HG03342 (cell line): ENCODE results near the gene ALDH18A1.

Experiments
- ATAC-seq: cut with Tn5 transposase; IDR thresholded peaks from one replicate; pipeline ENCODE4 v1.9.1; 2021; ENCODE audit warnings: mild to moderate bottlenecking, moderate library complexity; ENCODE audit not compliant: unreplicated experiment

Gene ALDH18A1

GRCh38 chr10:95588025-95588424, 68.5 kb downstream of the ALDH18A1 start:
- no peak for ATAC-seq

GRCh38 chr10:95579835-95580535, 76.5 kb downstream of the ALDH18A1 start:
- ATAC-seq = no peak

DNA sequence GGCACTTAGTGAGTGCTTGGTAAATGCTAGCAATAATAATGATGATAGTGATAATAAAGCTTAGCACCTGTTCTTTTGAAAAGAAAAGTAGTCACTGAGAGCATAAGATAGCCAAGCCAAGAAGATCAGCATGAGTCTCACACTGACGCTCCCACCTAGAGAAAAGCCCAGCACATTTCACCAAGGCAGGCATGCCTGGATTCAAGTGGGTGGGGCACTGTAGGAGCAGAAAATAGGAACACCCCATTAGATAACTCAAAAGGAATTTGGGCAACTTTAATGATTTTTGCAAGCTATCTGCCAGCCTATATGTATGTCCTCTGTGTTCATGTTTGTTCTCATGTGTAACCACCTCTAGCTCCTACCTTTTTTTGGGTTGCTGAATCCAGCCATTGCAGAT, 77.2 kb downstream of the ALDH18A1 start:
- no peak for ATAC-seq

DNA sequence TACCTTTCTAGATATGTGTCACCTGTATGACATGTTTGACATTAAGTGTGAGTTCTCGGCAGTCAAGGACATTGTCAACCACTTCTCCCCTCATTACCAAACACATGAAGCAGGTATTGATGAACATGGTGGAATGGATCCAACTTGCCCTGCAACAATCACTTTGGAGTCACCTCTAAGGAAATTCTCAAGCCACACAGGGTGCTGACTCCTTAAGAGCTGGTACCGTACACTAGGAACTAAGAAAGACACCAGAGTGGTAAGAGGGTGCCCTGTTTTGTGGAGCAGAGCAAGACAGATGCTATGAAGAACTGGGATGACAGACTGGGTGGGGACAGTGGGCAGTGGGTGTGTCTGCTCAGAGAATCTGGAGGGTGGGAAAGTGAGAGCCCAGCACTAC, 77.9 kb downstream of the ALDH18A1 start:
- no peak for ATAC-seq

DNA sequence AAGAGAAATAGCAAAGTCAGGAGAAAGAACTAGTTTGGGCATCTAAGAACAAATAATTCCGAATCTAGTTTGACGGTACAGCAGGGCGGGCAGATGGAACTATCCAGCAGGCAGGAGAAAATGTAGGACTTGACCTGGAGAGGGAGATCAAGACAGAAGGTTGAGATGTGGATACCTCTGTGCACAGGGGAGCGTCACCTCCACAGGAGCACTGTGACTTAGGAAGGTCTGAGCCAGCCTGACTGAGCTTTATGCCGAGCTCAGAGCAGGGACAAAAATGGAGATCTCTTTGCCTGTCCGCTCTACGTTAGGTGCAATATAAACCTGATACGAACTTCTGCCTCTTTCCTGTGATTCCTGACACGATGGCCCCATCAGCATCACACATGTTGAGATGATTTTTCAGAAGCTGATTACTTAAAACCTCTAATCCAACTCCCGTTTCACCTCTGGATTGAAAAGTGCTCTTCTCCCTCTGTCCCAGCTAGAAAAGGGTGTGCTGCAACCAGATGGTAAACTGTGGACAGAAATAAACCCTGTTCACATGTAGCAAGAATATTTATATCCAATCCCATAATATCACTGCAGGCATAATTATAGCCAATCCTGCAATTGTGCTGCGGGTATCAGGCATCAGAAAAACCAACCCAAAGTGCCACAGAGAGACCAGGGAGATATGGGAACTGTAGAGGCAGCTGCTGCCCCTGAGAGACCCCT, 81.7 kb downstream of the ALDH18A1 start:
- no peak for ATAC-seq

- ATAC-seq = no peak
Observed at GRCh38 chr10:95573964-95574604, 82.4 kb downstream of the ALDH18A1 start.

GRCh38 chr10:95573527-95573926, 83.0 kb downstream of the ALDH18A1 start:
- no peak for ATAC-seq

DNA sequence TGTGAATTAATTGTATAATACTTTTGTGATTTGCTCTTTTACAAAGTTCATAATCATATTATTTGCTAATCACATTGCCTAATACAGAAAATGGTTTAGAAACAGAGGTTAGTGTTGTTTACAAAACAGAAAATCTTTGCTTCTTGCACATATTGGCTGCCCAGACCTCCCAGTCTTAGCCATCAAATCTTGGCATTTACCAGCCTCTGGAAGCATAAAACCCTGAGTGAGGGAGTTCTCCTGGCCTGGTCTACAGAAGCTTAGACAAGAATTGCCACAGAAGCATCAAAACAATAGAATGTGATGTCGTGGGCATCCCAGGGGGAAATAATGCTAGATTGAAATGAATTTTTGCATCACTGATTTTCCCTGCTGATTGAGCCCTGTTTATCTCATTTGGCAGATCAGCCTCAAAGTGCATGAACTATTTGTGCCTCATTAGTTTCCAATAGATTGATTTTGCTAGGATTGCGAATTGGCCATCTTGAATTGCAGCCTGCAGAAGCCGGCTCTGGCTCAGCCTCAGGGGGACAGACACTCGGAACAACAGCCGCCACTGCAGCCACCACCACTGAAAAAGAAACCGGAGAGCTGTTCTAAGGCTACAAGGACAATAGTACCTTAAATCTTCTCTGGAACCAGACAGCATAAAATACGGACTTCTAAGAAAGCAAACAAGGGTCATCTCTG, 84.2 kb downstream of the ALDH18A1 start:
- ATAC-seq = no peak

GRCh38 chr10:95571390-95571789, 85.1 kb downstream of the ALDH18A1 start:
- no peak for ATAC-seq

DNA sequence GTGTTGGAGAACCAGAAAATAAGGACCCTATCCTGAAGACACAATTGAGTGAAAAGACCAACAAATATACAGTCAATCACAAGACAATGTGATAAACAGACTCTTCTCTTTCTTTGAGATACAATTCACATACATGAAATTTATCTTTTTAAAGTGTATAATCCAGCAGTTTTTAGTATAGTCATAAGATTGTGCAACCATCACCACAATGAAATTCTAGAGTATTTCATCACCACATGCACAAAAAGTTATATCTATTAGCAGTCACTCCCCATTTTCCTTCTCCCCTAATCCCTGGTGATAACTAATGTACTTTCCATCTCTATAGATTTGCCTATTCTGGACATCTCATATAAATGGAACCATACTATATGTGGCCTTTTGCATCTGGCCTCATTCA, 87.1 kb downstream of the ALDH18A1 start:
- ATAC-seq = no peak

DNA sequence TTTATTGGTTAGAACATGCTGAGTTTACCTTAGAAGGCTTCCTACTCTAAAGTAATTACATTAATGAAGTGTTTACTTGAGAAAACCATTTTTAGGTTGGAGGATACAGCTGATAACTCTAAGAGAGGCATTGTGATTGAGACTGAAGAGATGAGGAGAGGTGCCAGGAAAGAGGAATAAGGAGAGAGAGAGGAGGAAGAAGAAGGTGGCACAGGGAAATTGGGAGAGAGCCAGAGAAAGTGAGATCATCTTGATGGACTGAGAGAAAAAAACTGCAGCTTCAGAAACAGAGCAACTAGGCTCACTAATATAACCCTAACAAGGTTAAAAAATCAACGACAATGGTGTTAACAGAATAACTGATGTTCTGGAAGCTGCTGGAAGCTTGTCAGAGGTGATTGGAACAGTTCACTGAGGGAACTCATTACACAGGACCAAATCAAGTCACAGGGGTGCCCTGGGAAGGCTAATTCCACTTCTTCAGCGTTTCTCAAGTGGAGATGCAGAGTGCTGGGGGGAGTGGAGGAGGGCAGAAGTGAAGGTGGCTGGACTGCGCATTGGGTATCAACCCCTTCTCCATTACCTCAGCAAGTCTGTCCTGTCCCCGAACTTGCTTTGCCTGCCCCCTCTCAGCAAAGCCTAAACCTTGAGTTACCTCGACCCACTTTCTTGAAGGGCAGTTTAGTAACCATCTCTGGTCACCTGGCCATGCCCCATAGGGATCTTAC, 88.4 kb downstream of the ALDH18A1 start:
- no peak for ATAC-seq

- no peak for ATAC-seq
Observed at GRCh38 chr10:95566136-95566535, 90.4 kb downstream of the ALDH18A1 start.

- ATAC-seq = no peak
Observed at GRCh38 chr10:95565336-95565735, 91.2 kb downstream of the ALDH18A1 start.

DNA sequence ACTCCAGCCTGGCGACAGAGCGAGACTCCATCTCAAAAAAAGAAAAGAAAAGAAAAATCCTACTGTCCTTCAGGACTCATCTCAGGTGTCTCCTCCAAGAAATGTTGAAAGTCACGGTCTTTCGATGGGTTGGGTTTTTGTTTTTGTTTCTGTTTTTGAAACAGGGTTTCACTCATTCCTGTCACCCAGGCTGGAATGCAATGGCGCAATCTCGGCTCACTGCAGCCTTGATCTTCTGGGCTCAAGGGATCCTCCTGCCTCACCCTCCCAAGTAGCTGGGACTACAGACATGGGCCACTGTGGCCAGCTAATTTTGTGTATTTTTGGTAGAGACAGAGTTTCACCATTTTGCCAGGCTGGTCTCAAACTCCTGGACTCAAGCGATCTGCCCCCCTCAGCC, 92.2 kb downstream of the ALDH18A1 start:
- no peak for ATAC-seq

DNA sequence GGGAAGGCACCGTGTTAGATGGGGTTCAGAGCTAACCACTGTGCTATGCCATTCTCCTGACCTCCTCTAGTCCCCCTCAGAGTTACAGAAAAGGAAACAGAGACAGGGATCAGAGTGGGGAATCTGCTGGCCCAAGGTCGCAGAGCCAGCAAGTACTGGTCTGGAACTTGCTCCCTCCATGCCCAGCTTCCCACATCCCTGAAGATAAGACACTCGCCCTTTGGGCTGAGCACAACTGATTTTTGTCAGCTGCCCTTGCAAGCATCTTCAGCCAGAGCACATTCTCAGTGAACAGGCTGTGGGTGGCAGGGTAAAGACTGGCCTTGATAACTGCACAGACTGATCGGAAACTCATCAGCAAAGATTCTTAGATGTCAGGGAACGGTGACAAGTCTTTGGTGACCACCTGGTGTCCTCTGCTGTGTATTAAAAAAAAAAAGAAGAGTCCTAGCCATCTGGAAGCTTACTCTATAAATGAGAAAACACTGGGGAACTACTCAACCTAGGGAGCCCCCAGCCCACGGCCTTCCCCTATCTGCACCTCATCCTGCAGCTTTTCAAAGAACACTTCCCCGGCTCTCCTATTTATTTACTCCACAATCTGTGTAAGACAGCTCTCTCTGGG, 94.1 kb downstream of the ALDH18A1 start:
- ATAC-seq = no peak

GRCh38 chr10:95561864-95562177, 94.7 kb downstream of the ALDH18A1 start:
- ATAC-seq = no peak

GRCh38 chr10:95561177-95561863, 95.2 kb downstream of the ALDH18A1 start, which contains the start of gene SORBS1:
TSS of gene SORBS1 (minus strand) at chr10:95561371. CDS start at chr10:95441135, 120,236 bp downstream.
- ATAC-seq = peak; percentile 99

- no peak for ATAC-seq
Observed at GRCh38 chr10:95560278-95561176, 96.0 kb downstream of the ALDH18A1 start.

GRCh38 chr10:95559896-95560277, 96.6 kb downstream of the ALDH18A1 start:
- no peak for ATAC-seq
